ENCODE results near the gene CACNB2.

Gene CACNB2

GRCh38 chr10:18134921-18135320, 5.3 kb upstream of the CACNB2 start:
- no peak for TF ChIP-seq CTCF (IDR thresholded peaks at IDR 0.05)

- TF ChIP-seq CTCF (IDR thresholded peaks at IDR 0.05) = no peak
Measured at GRCh38 chr10:18136073-18136791, 4.0 kb upstream of the CACNB2 start.

DNA sequence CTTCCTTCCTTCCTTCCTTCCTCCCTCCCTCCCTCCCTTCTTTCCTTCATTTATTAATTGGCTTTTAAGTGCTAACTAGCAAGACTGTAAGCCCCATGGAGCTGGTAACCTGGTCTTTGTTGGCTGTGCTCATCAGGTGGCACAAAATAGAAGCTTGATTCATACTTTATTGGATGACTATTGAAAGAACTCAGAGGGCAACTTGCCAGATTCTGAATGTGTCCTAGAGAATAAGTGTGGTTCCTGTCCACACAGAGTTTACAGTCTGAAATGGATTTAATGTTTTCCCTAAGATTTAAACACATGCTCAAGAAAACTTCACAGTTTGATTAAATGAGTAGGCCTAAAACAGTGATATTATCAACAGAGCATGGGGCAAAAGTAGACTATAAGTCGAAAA, 3.1 kb upstream of the CACNB2 start:
- no peak for TF ChIP-seq CTCF (IDR thresholded peaks at IDR 0.05)

- TF ChIP-seq CTCF (IDR thresholded peaks at IDR 0.05) = no peak
Measured at GRCh38 chr10:18140957-18141845, 977 bp downstream of the CACNB2 start.

- no peak for TF ChIP-seq CTCF (IDR thresholded peaks at IDR 0.05)
Measured at GRCh38 chr10:18142151-18142550, 1.9 kb downstream of the CACNB2 start.

GRCh38 chr10:18144396-18144795, 4.2 kb downstream of the CACNB2 start:
- TF ChIP-seq CTCF (IDR thresholded peaks at IDR 0.05) = no peak

DNA sequence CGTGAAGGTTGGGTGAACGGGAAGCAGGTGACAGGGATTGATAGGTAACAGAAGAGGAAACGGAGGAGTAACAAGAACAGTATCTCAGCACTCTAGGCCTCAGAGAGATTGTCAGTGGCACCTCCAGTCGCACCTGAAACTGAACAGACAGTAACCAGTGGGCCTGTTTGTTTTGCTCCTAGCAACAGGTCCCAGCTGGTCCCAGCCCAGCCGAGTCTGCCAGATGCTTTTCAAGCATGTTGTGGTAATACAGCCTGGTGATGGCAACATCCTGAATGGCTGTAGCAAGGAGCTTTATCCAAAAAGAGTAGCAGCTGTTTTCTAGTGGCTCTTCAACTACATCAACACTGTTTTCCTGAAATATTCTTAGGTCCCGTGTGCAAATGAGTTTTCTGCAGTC, 4.7 kb downstream of the CACNB2 start:
- no peak for TF ChIP-seq CTCF (IDR thresholded peaks at IDR 0.05)

Data from LNCAP (cell line).